NT2/D1 (cell line): ENCODE data around the gene LSM11.

Experiments
- SUZ12 ChIP-seq: IDR thresholded peaks from 2 replicates; pipeline ENCODE4 v1.6.1; 2011; ENCODE audit not compliant: insufficient read length, insufficient read depth; ENCODE audit errors: extremely low read depth
- YY1 ChIP-seq: IDR thresholded peaks from 2 replicates; pipeline ENCODE4 v1.6.1; 2011; ENCODE audit not compliant: insufficient read length, insufficient read depth

GRCh38 chr5:157750320-157750719, 6.8 kb downstream of the LSM11 start:
- no peak for TF ChIP-seq SUZ12
- TF ChIP-seq YY1, result no peak
